Caco-2 (cell line): ENCODE data around the gene CRTC3. TPM values are rescaled to one million over a fixed set of nuclear protein-coding genes. Genes with fewer than 3 reads are reported as not detected.

Source experiments
- BruUV-seq: library from RNA; stranded (reverse); fragments of 400-500 nt; replicated peaks from 2 replicates; lab custom pipeline; 2021; lab: Mats Ljungman, UMichigan
- CTCF ChIA-PET: fragments of 300-600 bp; sonication (Branson Sonifier 250); formaldehyde crosslinking; loops from one replicate; lab custom pipeline; 2022; ENCODE audit warnings: antibody characterized with exemption; lab: Charles Lee
- POLR2A ChIA-PET: fragments of 300-600 bp; sonication (Branson Sonifier 250); formaldehyde crosslinking; loops from one replicate; lab custom pipeline; 2022; ENCODE audit warnings: antibody characterized with exemption; lab: Charles Lee
- DNase-seq, 2 experiments: peaks; one replicate each; pipeline versions ENCODE4 v3.0.0 to v3.0.0-alpha.2; 2020 to 2022
- H3K27me3 ChIP-seq: replicated peaks from 2 replicates; pipeline ENCODE4 v1.6.0; 2011; ENCODE audit warnings: low read length; ENCODE audit not compliant: control insufficient read depth, insufficient read depth
- H3K36me3 ChIP-seq: 2 replicates; pipeline ENCODE4 v1.5.1; 2011; ENCODE audit warnings: low read length; ENCODE audit not compliant: control insufficient read depth, insufficient read depth
- H3K4me1 ChIP-seq: fragments of 250-450 bp; sonication (Bioruptor Pico); 2 replicates; pipeline ENCODE4 v1.5.1; 2020; ENCODE audit warnings: mild to moderate bottlenecking
- H3K4me3 ChIP-seq: 2 replicates; pipeline ENCODE4 v1.5.1; 2011; ENCODE audit warnings: low read depth, mild to moderate bottlenecking, control low read depth, low read length
- H3K9me3 ChIP-seq: fragments of 250-450 bp; sonication (Bioruptor Pico); 2 replicates; pipeline ENCODE4 v1.5.1; 2020; ENCODE audit warnings: mild to moderate bottlenecking, moderate library complexity
- H3K27ac Mint-ChIP-seq: one replicate; pipeline ENCODE4 v1.8.0; 2022; ENCODE audit warnings: mixed read lengths; ENCODE audit not compliant: unreplicated experiment
- H3K27me3 Mint-ChIP-seq: one replicate; pipeline ENCODE4 v1.8.0; 2022; ENCODE audit warnings: mixed read lengths; ENCODE audit not compliant: insufficient read depth, unreplicated experiment
- H3K36me3 Mint-ChIP-seq: one replicate; pipeline ENCODE4 v1.8.0; 2022; ENCODE audit warnings: mild to moderate bottlenecking, mixed read lengths; ENCODE audit not compliant: insufficient read depth, unreplicated experiment
- H3K4me1 Mint-ChIP-seq: one replicate; pipeline ENCODE4 v1.8.0; 2022; ENCODE audit warnings: low read depth, mixed read lengths; ENCODE audit not compliant: unreplicated experiment
- H3K4me3 Mint-ChIP-seq: one replicate; pipeline ENCODE4 v1.8.0; 2022; ENCODE audit warnings: mild to moderate bottlenecking, moderate library complexity, mixed read lengths; ENCODE audit not compliant: unreplicated experiment
- H3K9me3 Mint-ChIP-seq: one replicate; pipeline ENCODE4 v1.8.0; 2022; ENCODE audit warnings: mixed read lengths; ENCODE audit not compliant: unreplicated experiment
- CTCF ChIP-seq, 2 experiments: fragments of 200-600 bp in 1 of 2; IDR thresholded peaks; 1 replicate in 1 of 2; 2 replicates in 1 of 2; pipeline versions ENCODE4 v1.5.1 to v1.8.0; 2011 to 2022; ENCODE audit warnings: antibody characterized with exemption in 1 of 2, control low read depth in 1 of 2, inconsistent platforms in 1 of 2, low read depth in 1 of 2, low read length in 1 of 2, mild to moderate bottlenecking in 1 of 2, moderate library complexity in 1 of 2; ENCODE audit not compliant: insufficient read depth in 1 of 2, severe bottlenecking in 1 of 2, unreplicated experiment in 1 of 2
- intact Hi-C: fragments of 100-400 bp; cut with micrococcal nuclease; formaldehyde crosslinking; loops from one replicate; pipeline ENCODE4 v1.10.0; 2022; ENCODE audit not compliant: unreplicated experiment
- total RNA-seq: library from RNA; stranded (reverse); gene quantifications from 2 replicates; pipeline ENCODE4 v1.2.3, GENCODE V29; 2022

Gene CRTC3
- total RNA-seq, 1 experiment from 2014 or later, result 35.0 TPM

- no peak for TF ChIP-seq CTCF (IDR thresholded peaks at IDR 0.05; ENCODE audit: insufficient read depth in 1 of 2, low read depth in 1 of 2, low read length in 1 of 2, severe bottlenecking in 1 of 2, unreplicated experiment in 1 of 2)
Measured at GRCh38 chr15:90690585-90690984, 160.9 kb downstream of the CRTC3 start.

GRCh38 chr15:90691369-90691768 lies 161.6 kb downstream of the CRTC3 start:
- no peaks in the 10 kb centered on the region for H3K36me3 Mint-ChIP-seq
- no peak overlapping the region for H3K4me3 Mint-ChIP-seq
- no peaks in the 10 kb centered on the region for H3K27me3 Mint-ChIP-seq
- no peak for TF ChIP-seq CTCF (IDR thresholded peaks at IDR 0.05; ENCODE audit: insufficient read depth in 1 of 2, low read depth in 1 of 2, low read length in 1 of 2, severe bottlenecking in 1 of 2, unreplicated experiment in 1 of 2)
- Histone ChIP-seq H3K4me3 (no peak overlapping the region), H3K27me3 (no peaks in the 10 kb centered on the region), H3K36me3 (no peaks in the 10 kb centered on the region), H3K9me3 (no peaks in the 10 kb centered on the region), H3K4me1 (no peaks in the 10 kb centered on the region)
- H3K27ac Mint-ChIP-seq, result no peak overlapping the region
- H3K4me1 Mint-ChIP-seq, result no peaks in the 10 kb centered on the region
- ChIA-PET CTCF (no interaction called here), POLR2A (no interaction called here)
- no TSS peak for BruUV-seq
- DNase-seq, result no peak
- intact Hi-C loops, result loop anchor here (10.0 kb wide), 1 partner anchor 167 kb away; the partner anchor contains the start of gene CRTC3
- no peaks in the 10 kb centered on the region for H3K9me3 Mint-ChIP-seq

More at GRCh38 chr15:90690585-90690984, 160.9 kb downstream of the CRTC3 start:
- no TSS peak for BruUV-seq
- no peak overlapping the region for H3K4me3 Mint-ChIP-seq
- no peaks in the 10 kb centered on the region for H3K9me3 Mint-ChIP-seq
- no peaks in the 10 kb centered on the region for H3K4me1 Mint-ChIP-seq
- no peaks in the 10 kb centered on the region for H3K36me3 Mint-ChIP-seq
- POLR2A ChIA-PET, result no interaction called here
- no peaks in the 10 kb centered on the region for H3K27me3 Mint-ChIP-seq
- Histone ChIP-seq H3K36me3 (no peaks in the 10 kb centered on the region), H3K27me3 (no peaks in the 10 kb centered on the region), H3K4me3 (no peak overlapping the region), H3K4me1 (no peaks in the 10 kb centered on the region), H3K9me3 (no peaks in the 10 kb centered on the region)
- CTCF ChIA-PET, result no interaction called here
- DNase-seq, result no peak
- no peak overlapping the region for H3K27ac Mint-ChIP-seq
- intact Hi-C loops, result loop anchor here (10.0 kb wide), 1 partner anchor 166 kb away; the partner anchor contains the start of gene CRTC3

DNA sequence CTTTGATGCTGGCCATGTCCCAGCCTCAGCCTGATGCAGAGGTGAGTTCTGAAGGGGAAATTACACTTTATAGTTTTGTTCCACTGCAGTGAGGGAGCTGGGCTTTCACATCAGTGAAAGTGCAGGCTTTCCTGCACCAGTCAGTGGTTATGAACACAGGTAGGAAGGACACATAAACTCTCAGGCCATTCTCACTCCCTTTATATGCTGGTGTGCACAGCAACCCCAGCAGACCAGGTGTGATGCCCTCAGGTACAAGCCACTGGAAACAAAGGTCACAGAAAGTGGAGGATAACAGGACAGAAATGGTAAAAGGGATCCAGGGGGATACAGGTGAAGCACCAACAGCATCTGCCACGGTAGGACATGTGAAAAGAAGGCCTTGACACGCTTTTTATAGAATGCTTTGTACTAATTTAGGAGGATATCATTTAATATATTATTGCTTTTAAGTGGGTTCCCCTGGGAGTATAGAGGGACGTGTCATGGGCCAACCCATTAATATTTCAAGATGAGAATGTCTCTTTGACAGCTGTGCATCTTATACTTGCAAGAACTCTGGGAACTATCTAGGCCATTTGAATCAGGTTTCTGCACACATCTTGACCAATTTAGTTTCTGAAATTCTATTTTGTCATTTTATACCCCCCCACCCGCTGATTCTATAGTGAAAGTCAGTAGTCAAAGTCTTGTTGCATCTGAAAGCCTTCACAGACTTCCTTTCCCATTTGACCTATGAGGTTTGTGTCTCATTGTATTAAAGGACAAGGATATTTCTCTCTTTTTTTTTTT lies 162.5 kb downstream of the CRTC3 start:
- POLR2A ChIA-PET, result no interaction called here
- BruUV-seq, result no TSS peak
- intact Hi-C loops, result loop anchor here (10.0 kb wide), 1 partner anchor 167 kb away; the partner anchor contains the start of gene CRTC3

More for the DNA sequence above, 162.5 kb downstream of the CRTC3 start:
- DNase-seq, result no peak
- Mint-ChIP-seq H3K27ac (no peak overlapping the region), H3K4me3 (no peak overlapping the region), H3K4me1 (no peaks in the 10 kb centered on the region), H3K27me3 (no peaks in the 10 kb centered on the region), H3K9me3 (no peaks in the 10 kb centered on the region), H3K36me3 (no peaks in the 10 kb centered on the region)
- CTCF ChIA-PET, result no interaction called here
- H3K27me3 ChIP-seq, result no peaks in the 10 kb centered on the region
- no peak for TF ChIP-seq CTCF (IDR thresholded peaks at IDR 0.05; ENCODE audit: insufficient read depth in 1 of 2, low read depth in 1 of 2, low read length in 1 of 2, severe bottlenecking in 1 of 2, unreplicated experiment in 1 of 2)
- H3K9me3 ChIP-seq, result no peaks in the 10 kb centered on the region
- H3K4me3 ChIP-seq, result no peak overlapping the region
- H3K4me1 ChIP-seq, result no peaks in the 10 kb centered on the region
- H3K36me3 ChIP-seq, result no peaks in the 10 kb centered on the region

Other genes with a start within 250 kb of the CRTC3 start
- gene ZNF774, start 177.6 kb upstream of the CRTC3 start, total RNA-seq, result 9.4 and 11.9 TPM in 2 replicates
- gene IQGAP1, start 141.7 kb upstream of the CRTC3 start, total RNA-seq, result 142 and 150 TPM in 2 replicates
- 15.6 and 18.1 TPM in 2 replicates for gene BLM, start 187.4 kb downstream of the CRTC3 start, total RNA-seq